Nephron (organoid): ENCODE results near the gene TLE3.

Experiments
- H3K27ac Mint-ChIP-seq, 3 experiments: 2 replicates each; pipeline ENCODE4 v1.8.0; 2020; ENCODE audit warnings: mixed read lengths in 3 of 3, mild to moderate bottlenecking in 2 of 3, moderate library complexity in 1 of 3
- H3K27me3 Mint-ChIP-seq: 2 replicates; pipeline ENCODE4 v1.8.0; 2021; ENCODE audit warnings: low read depth, mild to moderate bottlenecking, moderate library complexity, mixed read lengths
- H3K36me3 Mint-ChIP-seq: 2 replicates; pipeline ENCODE4 v1.8.0; 2020; ENCODE audit warnings: low read depth, mixed read lengths
- H3K4me1 Mint-ChIP-seq: 2 replicates; pipeline ENCODE4 v1.8.0; 2020; ENCODE audit warnings: mixed read lengths
- H3K4me3 Mint-ChIP-seq, 3 experiments: 2 replicates each; pipeline ENCODE4 v1.8.0; 2020; ENCODE audit warnings: mild to moderate bottlenecking in 3 of 3, mixed read lengths in 3 of 3, moderate library complexity in 2 of 3
- H3K9me3 Mint-ChIP-seq: 2 replicates; pipeline ENCODE4 v1.8.0; 2020; ENCODE audit warnings: mixed read lengths
- CTCF ChIP-seq, 3 experiments: fragments of 200-600 bp; sonication (generic); IDR thresholded peaks; one replicate each; pipeline ENCODE4 v1.5.0; 2021; ENCODE audit warnings: antibody characterized with exemption in 3 of 3; ENCODE audit not compliant: unreplicated experiment in 3 of 3

TLE3 gene

GRCh38 chr15:70099967-70100473 lies 2.3 kb upstream of the TLE3 start:
- Mint-ChIP-seq H3K36me3 (no peaks in the 10 kb centered on the region), H3K27me3 (peaks cover 28% of the 10 kb centered on the region), H3K4me3 (peak overlapping the region; percentile 90 to 96 (median 95)), H3K9me3 (no peaks in the 10 kb centered on the region), H3K27ac (peak overlapping the region; percentile 91 to 99 (median 98)), H3K4me1 (peaks cover 35% of the 10 kb centered on the region)
- no peak for TF ChIP-seq CTCF (IDR thresholded peaks at IDR 0.05; ENCODE audit: unreplicated experiment in 3 of 3)

- H3K27ac Mint-ChIP-seq = peak overlapping the region; percentile 91 to 99 (median 98)
- H3K4me1 Mint-ChIP-seq = peaks cover 42% of the 10 kb centered on the region
- TF ChIP-seq CTCF (IDR thresholded peaks at IDR 0.05; ENCODE audit: unreplicated experiment in 3 of 3) = no peak
- H3K27me3 Mint-ChIP-seq = peaks cover 23% of the 10 kb centered on the region
- peak overlapping the region; percentile 90 to 96 (median 95) for H3K4me3 Mint-ChIP-seq
- H3K36me3 Mint-ChIP-seq = peaks cover 4% of the 10 kb centered on the region
- no peaks in the 10 kb centered on the region for H3K9me3 Mint-ChIP-seq
These were observed 1.6 kb upstream of the TLE3 start for GRCh38 chr15:70099167-70099966.

- peaks cover 19% of the 10 kb centered on the region for H3K27me3 Mint-ChIP-seq
- peak overlapping the region; percentile 96 to 100 (median 97) for H3K4me3 Mint-ChIP-seq
- H3K9me3 Mint-ChIP-seq = no peaks in the 10 kb centered on the region
These were observed 897 bp upstream of the TLE3 start for GRCh38 chr15:70098461-70099166.

GRCh38 chr15:70098153-70098460 lies 390 bp upstream of the TLE3 start:
- H3K36me3 Mint-ChIP-seq = peaks cover 13% of the 10 kb centered on the region
- H3K9me3 Mint-ChIP-seq = no peaks in the 10 kb centered on the region
- peak overlapping the region; percentile 96 to 100 (median 97) for H3K4me3 Mint-ChIP-seq
- H3K4me1 Mint-ChIP-seq = peaks cover 51% of the 10 kb centered on the region
- peak in 2 of 3 experiments; percentile 5 for TF ChIP-seq CTCF (IDR thresholded peaks at IDR 0.05; ENCODE audit: unreplicated experiment in 3 of 3)
- H3K27ac Mint-ChIP-seq = peak overlapping the region; percentile 94 to 98 (median 98)
- peaks cover 16% of the 10 kb centered on the region for H3K27me3 Mint-ChIP-seq

More at GRCh38 chr15:70098461-70099166, 897 bp upstream of the TLE3 start:
- Mint-ChIP-seq H3K4me1 (peaks cover 50% of the 10 kb centered on the region), H3K27ac (peak overlapping the region; percentile 94 to 98 (median 98)), H3K36me3 (peaks cover 8% of the 10 kb centered on the region)
- no peak for TF ChIP-seq CTCF (IDR thresholded peaks at IDR 0.05; ENCODE audit: unreplicated experiment in 3 of 3)

- Mint-ChIP-seq H3K27me3 (peaks cover 7% of the 10 kb centered on the region), H3K36me3 (peaks cover 23% of the 10 kb centered on the region), H3K9me3 (no peaks in the 10 kb centered on the region), H3K4me3 (peak overlapping the region; percentile 96 to 100 (median 97)), H3K27ac (peak overlapping the region in 1 of 3 experiments; percentile 84), H3K4me1 (peaks cover 51% of the 10 kb centered on the region)
- TF ChIP-seq CTCF (IDR thresholded peaks at IDR 0.05; ENCODE audit: unreplicated experiment in 3 of 3) = no peak
These were observed 725 bp downstream of the TLE3 start for GRCh38 chr15:70097063-70097320.
